GM10266 (cell line): ENCODE measurements around the gene FKBP1A.

Experiments used
- DNase-seq: peaks from one replicate; pipeline ENCODE4 v3.0.0; 2012; ENCODE audit errors: extremely low spot score
- CTCF ChIP-seq: IDR thresholded peaks from 2 replicates; pipeline ENCODE4 v1.5.1; 2012; ENCODE audit warnings: mild to moderate bottlenecking, low read depth; ENCODE audit not compliant: control insufficient read depth, insufficient read depth; ENCODE audit errors: missing control alignments

The FKBP1A gene

GRCh38 chr20:1417790-1418189, 24.9 kb upstream of the FKBP1A start:
- no peak for TF ChIP-seq CTCF
- DNase-seq: no peak

- no peak for DNase-seq
- no peak for TF ChIP-seq CTCF
These were observed 24.4 kb upstream of the FKBP1A start for GRCh38 chr20:1417273-1417672.

- TF ChIP-seq CTCF: no peak
- no peak for DNase-seq
These were observed 23.0 kb upstream of the FKBP1A start for GRCh38 chr20:1415667-1416468.

GRCh38 chr20:1414982-1415381, 22.1 kb upstream of the FKBP1A start:
- TF ChIP-seq CTCF: no peak
- DNase-seq: no peak

- DNase-seq: no peak
- no peak for TF ChIP-seq CTCF
These were observed 12.9 kb upstream of the FKBP1A start for GRCh38 chr20:1405801-1406200.

GRCh38 chr20:1403624-1404023, 10.8 kb upstream of the FKBP1A start:
- TF ChIP-seq CTCF: no peak

GRCh38 chr20:1402149-1402548, 9.3 kb upstream of the FKBP1A start:
- DNase-seq: no peak
- no peak for TF ChIP-seq CTCF

More at GRCh38 chr20:1403624-1404023, 10.8 kb upstream of the FKBP1A start:
- DNase-seq: no peak
